K562 (cell line): Measurements from ENCODE around the gene NFRKB. TPM values are rescaled to one million over a fixed set of nuclear protein-coding genes. Genes with fewer than 3 reads are reported as not detected.

Experiments
- BMI1 ChIP-seq: fragments of 150-350 bp; IDR thresholded peaks from 2 replicates; pipeline ENCODE4 v1.6.1; 2014; ENCODE audit warnings: low read length
- BRD9 ChIP-seq: fragments of 450-650 bp; IDR thresholded peaks from 2 replicates; pipeline ENCODE4 v1.6.1; 2018; ENCODE audit warnings: low read depth; ENCODE audit not compliant: partially characterized antibody
- CHD4 ChIP-seq: fragments of 200-600 bp; sonication (generic); IDR thresholded peaks from 3 replicates; pipeline ENCODE4 v1.6.1; 2012; ENCODE audit warnings: low read depth, mild to moderate bottlenecking, mixed read lengths, low read length, inconsistent platforms; ENCODE audit not compliant: insufficient read depth, insufficient replicate concordance, poor library complexity, severe bottlenecking
- CTBP1 ChIP-seq: fragments of 450-650 bp; IDR thresholded peaks from 2 replicates; pipeline ENCODE4 v1.6.1; 2016; ENCODE audit warnings: borderline replicate concordance
- DIDO1 ChIP-seq: fragments of 450-650 bp; IDR thresholded peaks from 2 replicates; pipeline ENCODE4 v1.6.1; 2016; ENCODE audit warnings: low read depth, missing biosample characterization, missing genetic modification characterization
- KDM5B ChIP-seq: fragments of 200-600 bp; sonication (generic); IDR thresholded peaks from 2 replicates; pipeline ENCODE4 v1.6.1; 2012; ENCODE audit warnings: low read depth, mild to moderate bottlenecking, moderate library complexity, low read length, control low read depth, inconsistent platforms; ENCODE audit not compliant: insufficient replicate concordance
- POLR2H ChIP-seq: IDR thresholded peaks from 2 replicates; pipeline ENCODE4 v1.6.1; 2016; ENCODE audit warnings: missing genetic modification characterization, low read depth, mild to moderate bottlenecking, control low read depth, missing compliant biosample characterization, moderate library complexity
- PRMT5 ChIP-seq: sonication (generic); formaldehyde crosslinking; IDR thresholded peaks from 2 replicates; pipeline ENCODE4 v1.5.0; 2020; ENCODE audit warnings: missing genetic modification reagents
- PURB ChIP-seq: sonication (generic); formaldehyde crosslinking; IDR thresholded peaks from 2 replicates; pipeline ENCODE4 v1.9.0; 2021; ENCODE audit warnings: low read depth, mild to moderate bottlenecking, missing genetic modification reagents
- TCF3 ChIP-seq: sonication (generic); formaldehyde crosslinking; IDR thresholded peaks from 2 replicates; pipeline ENCODE4 v1.4.0; 2020; ENCODE audit warnings: mild to moderate bottlenecking, missing genetic modification reagents
- THRAP3 ChIP-seq: fragments of 450-650 bp; IDR thresholded peaks from 2 replicates; pipeline ENCODE4 v1.6.1; 2016; ENCODE audit warnings: mild to moderate bottlenecking, inconsistent platforms, borderline replicate concordance
- ZBTB17 ChIP-seq: fragments of 450-650 bp; formaldehyde crosslinking; IDR thresholded peaks from 2 replicates; pipeline ENCODE4 v1.4.0; 2020; ENCODE audit warnings: mild to moderate bottlenecking
- ZC3H4 ChIP-seq: sonication (generic); formaldehyde crosslinking; IDR thresholded peaks from 2 replicates; pipeline ENCODE4 v1.9.0; 2021; ENCODE audit warnings: missing genetic modification reagents, borderline replicate concordance
- ZFP30 ChIP-seq: fragments of 250-450 bp; sonication (Bioruptor Pico); IDR thresholded peaks from 2 replicates; pipeline ENCODE4 v1.8.0; 2022; ENCODE audit warnings: moderate library complexity, mild to moderate bottlenecking, inconsistent platforms, borderline replicate concordance
- ZNF174 ChIP-seq: fragments of 250-450 bp; sonication (Bioruptor Pico); IDR thresholded peaks from 2 replicates; pipeline ENCODE4 v1.4.0; 2020; ENCODE audit warnings: mild to moderate bottlenecking
- ZNF316 ChIP-seq: fragments of 450-650 bp; IDR thresholded peaks from 2 replicates; pipeline ENCODE4 v1.6.1; 2016
- ZNF507 ChIP-seq: conservative IDR thresholded peaks from 2 replicates; pipeline ENCODE4 v1.6.1; 2017; ENCODE audit warnings: missing genetic modification characterization, missing compliant biosample characterization
- ZNF512 ChIP-seq: IDR thresholded peaks from 2 replicates; pipeline ENCODE4 v1.6.1; 2016; ENCODE audit warnings: missing genetic modification characterization, missing compliant biosample characterization
- ZNF699 ChIP-seq: fragments of 250-450 bp; sonication (Bioruptor Pico); IDR thresholded peaks from 2 replicates; pipeline ENCODE4 v1.8.0; 2021; ENCODE audit warnings: mild to moderate bottlenecking, moderate library complexity; ENCODE audit not compliant: insufficient replicate concordance
- polyA plus RNA-seq, 8 experiments: library from polyadenylated mRNA; depleted of rRNA in 4 of 8; stranded (reverse) in 5 of 8; unstranded in 3 of 8; fragments of >200 nt; fragmentation: Nextera tagmentation in 2 of 8; fragmentation: Illumina TruSeq in 1 of 8; extraction: Ambion mirVana in 2 of 8; extraction: Trizol in 1 of 8; gene quantifications; 2 replicates each; pipeline versions ENCODE4 v1.2.1 to v1.2.3, GENCODE V29; 2011 to 2014; ENCODE audit warnings: inconsistent platforms in 1 of 8, missing spikeins in 1 of 8
- total RNA-seq, 7 experiments: library from RNA; depleted of rRNA in 6 of 7; stranded (reverse); fragments of >200 nt in 6 of 7; fragmentation: Illumina TruSeq in 2 of 7; extraction: Trizol in 2 of 7; gene quantifications; 2 replicates each; pipeline versions ENCODE4 v1.2.1 to v1.2.3, GENCODE V29; 2011 to 2021; ENCODE audit warnings: low replicate concordance in 1 of 7
- TF ChIP-seq, protein P1 (sequence below): sonication (generic); formaldehyde crosslinking; IDR thresholded peaks from 2 replicates; pipeline ENCODE4 v1.8.0; 2023; ENCODE audit warnings: mild to moderate bottlenecking, missing genetic modification reagents

NFRKB gene
- total and polyA plus RNA-seq, 9 of the 15 experiments (the other 6 are each of a cell fraction or from before 2014, with no cell fraction given): 7.1 to 42.6 (median 23.9) TPM

GRCh38 chr11:129895126-129896041 lies at the start of gene NFRKB (continued):
- TF ChIP-seq ZNF174 (no peak), ZFP30 (CRISPR knock-in tag) (no peak), ZC3H4 (CRISPR knock-in tag) (no peak), ZNF512 (no peak), ZNF699 (CRISPR knock-in tag) (no peak), PRMT5 (CRISPR knock-in tag) (no peak), ZNF316 (no peak), BMI1 (no peak), ZBTB17 (no peak), KDM5B (peak; percentile 85), PURB (CRISPR knock-in tag) (no peak), CHD4 (no peak), POLR2H (tag) (no peak), BRD9 (no peak), ZNF507 (tag) (no peak), TCF3 (CRISPR knock-in tag) (no peak), CTBP1 (no peak), DIDO1 (no peak), THRAP3 (no peak)
- TF ChIP-seq, protein P1, sequence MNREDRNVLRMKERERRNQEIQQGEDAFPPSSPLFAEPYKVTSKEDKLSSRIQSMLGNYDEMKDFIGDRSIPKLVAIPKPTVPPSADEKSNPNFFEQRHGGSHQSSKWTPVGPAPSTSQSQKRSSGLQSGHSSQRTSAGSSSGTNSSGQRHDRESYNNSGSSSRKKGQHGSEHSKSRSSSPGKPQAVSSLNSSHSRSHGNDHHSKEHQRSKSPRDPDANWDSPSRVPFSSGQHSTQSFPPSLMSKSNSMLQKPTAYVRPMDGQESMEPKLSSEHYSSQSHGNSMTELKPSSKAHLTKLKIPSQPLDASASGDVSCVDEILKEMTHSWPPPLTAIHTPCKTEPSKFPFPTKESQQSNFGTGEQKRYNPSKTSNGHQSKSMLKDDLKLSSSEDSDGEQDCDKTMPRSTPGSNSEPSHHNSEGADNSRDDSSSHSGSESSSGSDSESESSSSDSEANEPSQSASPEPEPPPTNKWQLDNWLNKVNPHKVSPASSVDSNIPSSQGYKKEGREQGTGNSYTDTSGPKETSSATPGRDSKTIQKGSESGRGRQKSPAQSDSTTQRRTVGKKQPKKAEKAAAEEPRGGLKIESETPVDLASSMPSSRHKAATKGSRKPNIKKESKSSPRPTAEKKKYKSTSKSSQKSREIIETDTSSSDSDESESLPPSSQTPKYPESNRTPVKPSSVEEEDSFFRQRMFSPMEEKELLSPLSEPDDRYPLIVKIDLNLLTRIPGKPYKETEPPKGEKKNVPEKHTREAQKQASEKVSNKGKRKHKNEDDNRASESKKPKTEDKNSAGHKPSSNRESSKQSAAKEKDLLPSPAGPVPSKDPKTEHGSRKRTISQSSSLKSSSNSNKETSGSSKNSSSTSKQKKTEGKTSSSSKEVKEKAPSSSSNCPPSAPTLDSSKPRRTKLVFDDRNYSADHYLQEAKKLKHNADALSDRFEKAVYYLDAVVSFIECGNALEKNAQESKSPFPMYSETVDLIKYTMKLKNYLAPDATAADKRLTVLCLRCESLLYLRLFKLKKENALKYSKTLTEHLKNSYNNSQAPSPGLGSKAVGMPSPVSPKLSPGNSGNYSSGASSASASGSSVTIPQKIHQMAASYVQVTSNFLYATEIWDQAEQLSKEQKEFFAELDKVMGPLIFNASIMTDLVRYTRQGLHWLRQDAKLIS: no peak
